Ovary (tissue), 9 donors: ENCODE results near the gene RBM42. TPM values are rescaled to one million over a fixed set of nuclear protein-coding genes. Genes with fewer than 3 reads are reported as not detected.
"Not testable (repeated sequence)": the region's sequence is repeated elsewhere in the genome, so short reads cannot be mapped to it uniquely, and the experiment has no call there.

ENCODE experiments used
- DNase-seq, 5 donors: peaks; one replicate each; pipeline ENCODE4 v3.0.0-alpha.2; 2019 to 2020
- H3K27ac ChIP-seq, 2 donors: fragments of 200-600 bp; one replicate each; pipeline versions ENCODE4 v1.5.1 to v1.8.0; 2019 to 2022
- H3K27me3 ChIP-seq: fragments of 200-600 bp; one replicate; pipeline ENCODE4 v1.8.0; 2022
- H3K36me3 ChIP-seq: fragments of 200-600 bp; sonication (generic); one replicate; pipeline ENCODE4 v1.5.1; 2019
- H3K4me1 ChIP-seq: one replicate; pipeline ENCODE4 v1.8.1; 2013; ENCODE audit warnings: mild to moderate bottlenecking, moderate library complexity; ENCODE audit not compliant: insufficient read depth
- H3K4me3 ChIP-seq: fragments of 200-600 bp; sonication (generic); one replicate; pipeline ENCODE4 v1.5.1; 2017
- H3K9me3 ChIP-seq, 2 donors: fragments of 200-600 bp in 1 of 2; sonication (generic) in 1 of 2; one replicate each; pipeline versions ENCODE4 v1.5.1 to v1.8.1; 2013 to 2019; ENCODE audit warnings: mild to moderate bottlenecking in 1 of 2, moderate library complexity in 1 of 2
- EP300 ChIP-seq: sonication (generic); formaldehyde crosslinking; IDR thresholded peaks from one replicate; pipeline ENCODE4 v1.6.1; 2017; ENCODE audit warnings: antibody characterized with exemption
- POLR2A ChIP-seq: fragments of 450-650 bp; IDR thresholded peaks from one replicate; pipeline ENCODE4 v1.6.1; 2017; ENCODE audit warnings: antibody characterized with exemption, mild to moderate bottlenecking, moderate library complexity
- WGBS, 3 donors: extraction: QIAGEN DNeasy Blood & Tissue Kit in 1 of 3; methylation state at CpG; one replicate each; pipeline versions ENCODE4 v1.1.5 to v1.1.7; 2013 to 2017; 5-methylcytosine and 5-hydroxymethylcytosine counted together
- intact Hi-C, 4 donors: fragments of 100-400 bp; cut with DNase I; formaldehyde crosslinking; loops; one replicate each; pipeline versions ENCODE4 v1.11.0 to v1.15.1; 2022 to 2023
- polyA plus RNA-seq, 2 donors: library from polyadenylated mRNA; stranded (reverse); fragments of 200-250 nt in 1 of 2; fragments of 350-450 nt in 1 of 2; fragmentation: Illumina TruSeq in 1 of 2; extraction: RNeasy Lipid Tissue Mini Kit (QIAGEN cat#74804) in 1 of 2; gene quantifications; one replicate each; pipeline ENCODE4 v1.2.3, GENCODE V29; 2013 to 2014
- total RNA-seq, 7 donors: library from RNA; depleted of rRNA in 2 of 7; stranded (reverse); fragments of >200 nt in 2 of 7; fragmentation: NEBNext Ultra II Directional in 3 of 7; extraction: Animal tissue kit (Norgen Biotek cat#: 25700) in 3 of 7; gene quantifications; one replicate each; pipeline versions ENCODE4 v1.1.0 to v1.2.4, GENCODE V29; 2016 to 2023
- TF ChIP-seq, protein P1 (sequence below), 3 donors: fragments of 450-650 bp in 2 of 3; fragments of 200-600 bp in 1 of 3; IDR thresholded peaks; one replicate each; pipeline versions ENCODE4 v1.5.1 to v1.8.0; 2016 to 2022; ENCODE audit warnings: antibody characterized with exemption in 3 of 3, mild to moderate bottlenecking in 1 of 3
- donor health status: DM: no; HTN: no; CAD: no; lungs with moderate emphysema.
- donor health status: DM: no; HTN: no; CAD: no.
- donor health status: Bipolar disorder and iron deficiency.
- donor health status: DM: yes; HTN: yes; CAD: no.
- donor health status: DM: no; HTN: no; CAD: no.
- donor health status: DM: yes; HTN: yes; CAD: no.

Gene RBM42
- total and polyA plus RNA-seq, 9 donors: 6.1 to 90.4 (median 75.3) TPM

DNA sequence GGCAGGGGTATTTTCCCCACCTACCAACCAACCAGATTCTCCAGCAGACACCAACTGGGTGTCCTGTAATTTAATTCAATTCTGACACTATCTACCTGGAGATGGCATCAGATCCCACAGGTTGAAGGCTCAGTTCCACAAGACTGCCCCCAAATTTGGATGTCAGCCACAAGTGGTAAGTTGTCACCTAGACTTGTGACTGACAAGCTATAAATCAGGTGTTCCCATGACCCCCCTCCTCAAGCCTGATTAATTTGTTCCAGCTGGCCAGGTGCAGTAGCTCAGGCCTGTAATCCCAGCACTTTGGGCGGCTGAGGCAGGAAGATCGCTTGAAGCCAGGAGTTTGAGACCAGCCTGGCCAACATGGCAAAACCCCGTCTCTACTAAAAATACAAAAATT, 26.9 kb upstream of the RBM42 start:
- WGBS, 3 donors: 80 to 89% (median 85%) methylated on average over 3 of the region's 3 CpGs
- intact Hi-C loops: no loop called here
- no peak for DNase-seq

DNA sequence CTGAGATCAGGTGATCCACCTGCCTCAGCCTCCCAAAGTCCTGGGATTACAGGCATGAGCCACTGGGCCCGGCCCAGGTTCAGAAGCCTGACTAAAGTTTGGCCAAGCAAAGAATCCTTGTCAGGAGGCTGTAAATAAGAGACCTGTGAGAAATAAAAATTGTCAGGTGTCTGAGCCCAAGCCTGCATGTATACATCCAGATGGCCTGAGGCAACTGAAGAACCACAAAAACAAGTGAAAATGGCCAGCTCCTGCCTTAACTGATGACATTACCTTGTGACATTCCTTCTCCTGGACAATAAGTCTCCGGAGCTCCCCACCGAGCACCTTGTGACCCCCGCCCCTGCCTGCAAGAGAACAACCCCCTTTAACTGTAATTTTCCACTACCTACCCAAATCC, 24.4 kb upstream of the RBM42 start:
- intact Hi-C loops: not testable (repeated sequence)

More for the DNA sequence above, 26.9 kb upstream of the RBM42 start:
- no peaks in the 10 kb centered on the region for H3K27me3 ChIP-seq
- no peak overlapping the region for H3K4me3 ChIP-seq
- no peak overlapping the region for H3K27ac ChIP-seq
- no peaks in the 10 kb centered on the region for H3K4me1 ChIP-seq
- no peaks in the 10 kb centered on the region for H3K36me3 ChIP-seq
- no peaks in the 10 kb centered on the region for H3K9me3 ChIP-seq
- TF ChIP-seq EP300 (no peak), POLR2A (no peak)
- TF ChIP-seq, protein P1, sequence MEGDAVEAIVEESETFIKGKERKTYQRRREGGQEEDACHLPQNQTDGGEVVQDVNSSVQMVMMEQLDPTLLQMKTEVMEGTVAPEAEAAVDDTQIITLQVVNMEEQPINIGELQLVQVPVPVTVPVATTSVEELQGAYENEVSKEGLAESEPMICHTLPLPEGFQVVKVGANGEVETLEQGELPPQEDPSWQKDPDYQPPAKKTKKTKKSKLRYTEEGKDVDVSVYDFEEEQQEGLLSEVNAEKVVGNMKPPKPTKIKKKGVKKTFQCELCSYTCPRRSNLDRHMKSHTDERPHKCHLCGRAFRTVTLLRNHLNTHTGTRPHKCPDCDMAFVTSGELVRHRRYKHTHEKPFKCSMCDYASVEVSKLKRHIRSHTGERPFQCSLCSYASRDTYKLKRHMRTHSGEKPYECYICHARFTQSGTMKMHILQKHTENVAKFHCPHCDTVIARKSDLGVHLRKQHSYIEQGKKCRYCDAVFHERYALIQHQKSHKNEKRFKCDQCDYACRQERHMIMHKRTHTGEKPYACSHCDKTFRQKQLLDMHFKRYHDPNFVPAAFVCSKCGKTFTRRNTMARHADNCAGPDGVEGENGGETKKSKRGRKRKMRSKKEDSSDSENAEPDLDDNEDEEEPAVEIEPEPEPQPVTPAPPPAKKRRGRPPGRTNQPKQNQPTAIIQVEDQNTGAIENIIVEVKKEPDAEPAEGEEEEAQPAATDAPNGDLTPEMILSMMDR (IDR thresholded peaks at IDR 0.05): no peak

DNA sequence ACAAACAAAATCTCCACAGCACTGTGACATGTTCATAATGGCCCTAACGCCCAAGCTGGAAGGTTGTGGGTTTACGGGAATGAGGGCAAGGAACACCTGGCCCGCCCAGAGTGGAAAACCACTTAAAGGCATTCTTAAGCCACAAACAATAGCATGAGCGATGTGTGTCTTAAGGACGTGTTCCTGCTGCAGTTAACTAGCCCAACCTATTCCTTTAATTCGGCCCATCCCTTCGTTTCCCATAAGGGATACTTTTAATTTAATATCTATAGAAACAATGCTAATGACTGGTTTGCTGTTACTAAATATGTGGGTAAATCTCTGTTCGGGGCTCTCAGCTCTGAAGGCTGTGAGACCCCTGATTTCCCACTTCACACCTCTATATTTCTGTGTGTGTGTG, 21.7 kb upstream of the RBM42 start:
- DNase-seq, H3K4me1 ChIP-seq, H3K36me3 ChIP-seq, H3K9me3 ChIP-seq, H3K4me3 ChIP-seq, H3K27me3 ChIP-seq, H3K27ac ChIP-seq, intact Hi-C loops: not testable (repeated sequence)
- 83 to 90% (median 86%) methylated on average over 8 of the region's 8 CpGs for WGBS, 3 donors

More for the DNA sequence above, 24.4 kb upstream of the RBM42 start:
- 80 to 85% (median 81%) methylated on average over 4 of the region's 4 CpGs for WGBS, 3 donors
- not testable (repeated sequence) for H3K27me3 ChIP-seq, H3K9me3 ChIP-seq, H3K4me3 ChIP-seq, H3K36me3 ChIP-seq, H3K27ac ChIP-seq, DNase-seq, H3K4me1 ChIP-seq

DNA sequence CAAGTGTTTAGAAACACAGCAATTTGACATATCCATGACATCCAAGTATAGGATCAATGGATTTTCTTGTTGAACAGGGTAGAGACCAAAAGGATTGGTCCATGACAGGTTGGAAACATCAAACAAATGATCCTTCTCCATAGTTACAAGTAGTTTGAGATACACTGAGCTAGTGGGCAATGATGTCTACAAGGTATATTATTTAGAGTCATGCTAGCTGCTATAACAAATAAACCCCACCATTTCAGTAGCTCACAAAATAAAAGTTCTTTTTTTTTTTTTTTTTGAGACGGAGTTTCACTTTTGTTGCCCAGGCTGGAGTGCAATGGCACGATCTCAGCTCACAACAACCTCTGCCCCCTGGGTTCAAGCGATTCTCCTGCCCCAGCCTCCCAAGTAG, 21.2 kb upstream of the RBM42 start:
- WGBS, 3 donors: 78 to 84% (median 80%) methylated on average over 3 of the region's 3 CpGs
- Histone ChIP-seq H3K27me3 (no peaks in the 10 kb centered on the region), H3K4me3 (no peak overlapping the region), H3K9me3 (no peaks in the 10 kb centered on the region), H3K27ac (no peak overlapping the region), H3K4me1 (peaks cover 3% of the 10 kb centered on the region), H3K36me3 (no peaks in the 10 kb centered on the region)
- TF ChIP-seq POLR2A: no peak
- TF ChIP-seq EP300: no peak
- TF ChIP-seq, protein P1 (IDR thresholded peaks at IDR 0.05): no peak
- DNase-seq: no peak
- intact Hi-C loops: no loop called here

DNA sequence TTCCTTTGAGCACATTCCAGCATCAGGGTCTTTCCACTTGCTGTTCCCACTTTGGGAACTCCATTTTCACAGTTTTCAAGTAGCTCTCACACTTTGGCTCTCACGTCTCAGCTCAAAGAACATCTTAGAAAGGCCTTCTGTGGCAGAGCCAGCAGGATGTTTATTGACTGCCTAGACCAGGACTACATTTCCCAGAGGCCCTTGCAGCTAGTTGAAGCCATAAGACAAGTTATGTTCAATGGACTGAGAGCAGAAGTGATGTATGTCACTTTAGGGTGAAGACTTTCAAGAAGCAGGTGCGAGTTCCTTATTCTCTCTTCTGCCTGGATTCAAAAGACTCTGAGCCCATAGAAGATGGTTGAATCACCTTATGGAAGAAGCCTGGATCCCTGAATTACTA, 20.6 kb upstream of the RBM42 start:
- no peaks in the 10 kb centered on the region for H3K36me3 ChIP-seq
- TF ChIP-seq EP300 (no peak), POLR2A (no peak)
- TF ChIP-seq, protein P1 (IDR thresholded peaks at IDR 0.05): no peak
- no peaks in the 10 kb centered on the region for H3K9me3 ChIP-seq
- H3K4me1 ChIP-seq: peaks cover 5% of the 10 kb centered on the region
- no peak for DNase-seq
- no peak overlapping the region for H3K4me3 ChIP-seq
- 67 to 81% (median 74%) methylated on average over 2 of the region's 2 CpGs for WGBS, 3 donors
- H3K27me3 ChIP-seq: no peaks in the 10 kb centered on the region
- intact Hi-C loops: no loop called here
- no peak overlapping the region for H3K27ac ChIP-seq
